GM20431 (cell line): ENCODE results near the gene SLCO4A1.
"Not testable (repeated sequence)": the region's sequence is repeated elsewhere in the genome, so short reads cannot be mapped to it uniquely, and the experiment has no call there.

Experiments used
- in situ Hi-C: fragments of 300-500 bp; cut with MseI, MboI; formaldehyde crosslinking; loops from one replicate; pipeline ENCODE4 v1.15.0; 2020; ENCODE audit warnings: low sequenced_read_pairs; ENCODE audit not compliant: unreplicated experiment

Gene SLCO4A1

GRCh38 chr20:62677678-62678077, 35.4 kb downstream of the SLCO4A1 start:
- in situ Hi-C loops: no loop called here

GRCh38 chr20:62678553-62678952, 36.2 kb downstream of the SLCO4A1 start:
- in situ Hi-C loops: no loop called here

GRCh38 chr20:62679978-62680589, 37.8 kb downstream of the SLCO4A1 start:
- in situ Hi-C loops: no loop called here

- in situ Hi-C loops: no loop called here
Measured at GRCh38 chr20:62682912-62683517, 40.7 kb downstream of the SLCO4A1 start.

GRCh38 chr20:62683660-62684322, 41.5 kb downstream of the SLCO4A1 start:
- in situ Hi-C loops: not testable (repeated sequence)

- in situ Hi-C loops: no loop called here
Measured at GRCh38 chr20:62684981-62685380, 42.7 kb downstream of the SLCO4A1 start.

GRCh38 chr20:62685781-62686555, 43.7 kb downstream of the SLCO4A1 start:
- in situ Hi-C loops: no loop called here

- in situ Hi-C loops: no loop called here
Measured at GRCh38 chr20:62686869-62687830, 44.8 kb downstream of the SLCO4A1 start.

- in situ Hi-C loops: no loop called here
Measured at GRCh38 chr20:62688083-62688482, 45.8 kb downstream of the SLCO4A1 start.

GRCh38 chr20:62688855-62689460, 46.7 kb downstream of the SLCO4A1 start:
- in situ Hi-C loops: no loop called here

GRCh38 chr20:62689861-62690260, 47.6 kb downstream of the SLCO4A1 start:
- in situ Hi-C loops: no loop called here

GRCh38 chr20:62690261-62690820, 48.0 kb downstream of the SLCO4A1 start:
- in situ Hi-C loops: no loop called here

- in situ Hi-C loops: no loop called here
Measured at GRCh38 chr20:62691487-62691886, 49.2 kb downstream of the SLCO4A1 start.

GRCh38 chr20:62692176-62692575, 49.9 kb downstream of the SLCO4A1 start:
- in situ Hi-C loops: no loop called here

GRCh38 chr20:62692801-62693523, 50.7 kb downstream of the SLCO4A1 start:
- in situ Hi-C loops: no loop called here

GRCh38 chr20:62693524-62693922, 51.2 kb downstream of the SLCO4A1 start:
- in situ Hi-C loops: no loop called here

- in situ Hi-C loops: no loop called here
Measured at GRCh38 chr20:62694106-62694505, 51.8 kb downstream of the SLCO4A1 start.

- in situ Hi-C loops: no loop called here
Measured at GRCh38 chr20:62694868-62695267, 52.6 kb downstream of the SLCO4A1 start.
